ENCODE results near the gene GGCT.

GGCT gene

GRCh38 chr7:30450983-30451497 is 53.6 kb downstream of the GGCT start:
- TF ChIP-seq POLR2AphosphoS5 (IDR thresholded peaks at IDR 0.05; ENCODE audit: low read depth) (no peak), REST (IDR thresholded peaks at IDR 0.05; ENCODE audit: insufficient replicate concordance, low read depth) (no peak), SPI1 (IDR thresholded peaks at IDR 0.05; ENCODE audit: borderline replicate concordance, low read depth) (no peak), GABPA (IDR thresholded peaks at IDR 0.05; ENCODE audit: low read depth) (no peak), CTCF (IDR thresholded peaks at IDR 0.05; ENCODE audit: insufficient read depth, low read length) (no peak)
- no peak overlapping the region for H3K27ac ChIP-seq (replicated peaks)
- DNase-seq (ENCODE audit: low read depth in 1 of 2, low spot score in 1 of 2): no peak
- no peak overlapping the region for H3K4me3 ChIP-seq (replicated peaks; ENCODE audit: insufficient read depth, low read length)
- no peaks in the 10 kb centered on the region for H3K27me3 ChIP-seq (ENCODE audit: insufficient read depth, poor library complexity, severe bottlenecking)

GRCh38 chr7:30450240-30450982 is 54.2 kb downstream of the GGCT start:
- TF ChIP-seq POLR2AphosphoS5 (IDR thresholded peaks at IDR 0.05; ENCODE audit: low read depth): no peak
- no peak for TF ChIP-seq GABPA (IDR thresholded peaks at IDR 0.05; ENCODE audit: low read depth)
- TF ChIP-seq CTCF (IDR thresholded peaks at IDR 0.05; ENCODE audit: insufficient read depth, low read length): no peak
- TF ChIP-seq SPI1 (IDR thresholded peaks at IDR 0.05; ENCODE audit: borderline replicate concordance, low read depth): no peak
- TF ChIP-seq REST (IDR thresholded peaks at IDR 0.05; ENCODE audit: insufficient replicate concordance, low read depth): no peak

GRCh38 chr7:30448461-30449189 is 56.0 kb downstream of the GGCT start:
- TF ChIP-seq CTCF (IDR thresholded peaks at IDR 0.05; ENCODE audit: insufficient read depth, low read length): no peak
- no peak for TF ChIP-seq POLR2AphosphoS5 (IDR thresholded peaks at IDR 0.05; ENCODE audit: low read depth)
- TF ChIP-seq REST (IDR thresholded peaks at IDR 0.05; ENCODE audit: insufficient replicate concordance, low read depth): no peak
- no peak for TF ChIP-seq GABPA (IDR thresholded peaks at IDR 0.05; ENCODE audit: low read depth)
- no peak for TF ChIP-seq SPI1 (IDR thresholded peaks at IDR 0.05; ENCODE audit: borderline replicate concordance, low read depth)
- H3K27ac ChIP-seq (replicated peaks): no peak overlapping the region
- no peak for DNase-seq (ENCODE audit: low read depth in 1 of 2, low spot score in 1 of 2)
- H3K4me3 ChIP-seq (replicated peaks; ENCODE audit: insufficient read depth, low read length): no peak overlapping the region
- H3K27me3 ChIP-seq (ENCODE audit: insufficient read depth, poor library complexity, severe bottlenecking): no peaks in the 10 kb centered on the region

More at GRCh38 chr7:30450240-30450982, 54.2 kb downstream of the GGCT start:
- Histone ChIP-seq H3K27me3 (ENCODE audit: insufficient read depth, poor library complexity, severe bottlenecking) (no peaks in the 10 kb centered on the region), H3K27ac (replicated peaks) (no peak overlapping the region), H3K4me3 (replicated peaks; ENCODE audit: insufficient read depth, low read length) (no peak overlapping the region)
- DNase-seq (ENCODE audit: low read depth in 1 of 2, low spot score in 1 of 2): no peak

All from HL-60 (cell line).